NCI-H1105 treated with DMSO at 0.1 percent for 48 hours (cell line): ENCODE data around the gene HLA-DMA.
"Not testable (repeated sequence)": the region's sequence is repeated elsewhere in the genome, so short reads cannot be mapped to it uniquely, and the experiment has no call there.

Experiments
- DNase-seq: peaks from one replicate; lab custom pipeline; 2025; lab: John Stamatoyannopoulos, UW

HLA-DMA gene

GRCh38 chr6:32954986-32955802 is 2.3 kb upstream of the HLA-DMA start:
- peak; percentile 7 for DNase-seq

DNA sequence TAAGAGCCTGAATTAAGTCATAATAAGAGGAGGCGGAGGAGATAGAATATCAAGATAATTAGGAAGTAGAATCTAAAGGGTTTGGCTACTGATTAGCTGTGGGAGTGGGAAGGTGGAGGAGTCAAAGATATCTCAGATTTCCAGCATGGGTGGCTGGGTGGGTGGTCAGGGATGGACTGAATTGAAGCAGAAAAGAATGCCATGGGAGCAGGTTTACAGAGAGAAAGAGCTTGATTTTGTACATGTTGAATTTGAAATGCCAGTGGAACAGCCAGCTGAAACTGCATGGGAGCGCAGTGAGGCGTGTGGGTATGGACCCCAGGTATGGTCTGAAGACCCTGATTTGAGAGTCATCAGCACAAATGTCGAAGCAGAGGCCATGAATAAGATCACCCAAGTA is 1.4 kb upstream of the HLA-DMA start:
- DNase-seq = no peak

- no peak for DNase-seq
These were observed 878 bp upstream of the HLA-DMA start for GRCh38 chr6:32953775-32954174.

- DNase-seq = no peak
These were observed 2.4 kb downstream of the HLA-DMA start for GRCh38 chr6:32950449-32950848.

DNA sequence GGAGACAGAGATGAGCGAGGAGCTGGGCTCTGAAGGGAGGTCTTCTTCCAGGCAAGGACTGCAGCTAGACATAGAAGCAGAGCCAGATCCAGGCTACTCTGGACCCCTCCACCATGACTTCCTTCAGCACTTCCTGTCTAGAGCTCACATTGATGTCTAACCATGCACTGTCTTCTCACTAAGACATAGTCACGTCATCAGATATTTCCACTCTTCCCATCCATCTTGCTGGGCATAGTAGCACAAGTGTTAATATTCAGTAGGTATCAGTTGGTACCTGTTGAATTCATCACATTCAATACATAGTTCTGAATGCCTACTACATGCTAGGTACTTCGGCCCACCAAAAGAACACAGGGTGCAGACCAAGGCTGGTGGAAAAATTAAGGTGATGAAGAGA is 2.9 kb downstream of the HLA-DMA start:
- no peak for DNase-seq

DNA sequence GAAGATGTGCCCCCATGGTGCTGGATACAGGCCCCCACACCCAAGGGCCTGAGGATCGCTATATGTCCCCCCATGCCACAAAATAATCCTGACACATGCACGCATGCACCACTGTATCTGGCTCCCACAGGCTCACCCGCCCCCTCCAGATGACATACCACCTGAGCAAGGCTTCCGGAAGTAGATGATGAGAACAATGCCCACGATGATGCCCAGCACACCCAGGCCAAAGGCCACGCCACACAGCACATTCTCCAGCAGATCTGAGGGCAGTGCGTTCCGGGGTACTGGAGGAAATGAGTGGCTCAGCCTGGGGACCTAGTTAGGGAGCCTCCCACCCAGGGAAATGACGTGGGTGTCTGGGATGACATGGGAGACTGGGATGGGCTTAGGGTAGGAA is 3.8 kb downstream of the HLA-DMA start:
- no peak for DNase-seq

DNA sequence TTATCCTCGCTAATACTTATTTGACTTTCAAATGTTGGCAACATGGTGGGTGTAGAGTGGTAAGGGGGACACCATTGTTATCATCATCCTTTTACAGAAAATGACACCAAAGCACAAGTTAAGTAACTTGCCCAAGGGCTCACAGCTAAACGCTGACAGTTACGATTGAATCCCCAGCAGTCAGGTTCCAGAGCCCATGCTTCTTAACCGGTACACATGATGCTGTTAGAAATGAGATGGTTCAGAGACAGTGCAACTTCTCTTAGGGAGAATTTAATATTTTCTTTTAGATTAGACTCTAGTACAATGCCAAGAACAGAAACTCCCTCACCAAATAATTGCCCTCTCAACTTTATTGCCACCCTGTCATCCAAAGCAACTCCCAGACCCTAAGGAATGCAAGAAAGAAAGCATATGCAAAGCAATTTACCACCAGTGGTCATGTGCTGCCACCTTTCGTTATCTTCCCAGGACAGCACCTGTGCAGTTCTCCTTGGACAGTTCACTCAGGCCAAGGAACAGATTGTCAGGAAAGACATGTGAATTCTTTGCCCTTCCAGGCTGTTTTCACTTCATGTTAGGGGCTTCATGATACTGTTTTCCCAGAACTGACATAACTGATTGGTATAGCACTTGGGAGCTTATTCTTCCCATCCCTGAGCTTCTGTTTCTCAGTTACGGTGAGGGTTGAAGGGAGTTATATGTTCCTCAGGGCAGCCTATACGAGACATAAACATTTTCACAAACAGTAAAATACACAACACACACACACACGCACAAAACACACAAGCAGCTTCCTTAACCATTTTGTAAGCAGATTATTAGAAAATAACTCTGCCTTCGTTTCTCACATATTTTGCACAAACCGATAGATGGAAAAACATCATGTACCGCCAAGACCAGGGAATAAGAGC is 5.1 kb downstream of the HLA-DMA start:
- peak; percentile 38 for DNase-seq

DNA sequence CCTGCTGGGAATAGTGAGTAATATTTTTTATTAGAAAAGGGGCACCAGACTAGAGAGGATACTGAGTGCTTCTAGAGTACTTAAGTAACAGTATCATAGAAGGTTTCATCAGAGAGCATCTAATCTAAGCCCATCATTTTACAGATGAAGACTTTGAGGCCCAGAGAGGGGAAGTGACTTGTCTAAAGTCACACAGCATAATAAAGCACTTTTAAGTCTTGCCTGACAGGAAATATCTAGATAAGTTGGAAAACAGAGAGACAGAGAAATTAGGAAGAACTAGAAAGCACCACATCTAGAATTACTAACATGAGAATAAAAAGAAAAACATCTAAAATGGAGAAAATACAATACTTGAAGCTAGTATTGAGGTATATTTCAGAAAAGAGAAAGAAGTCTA is 6.0 kb downstream of the HLA-DMA start:
- no peak for DNase-seq

DNA sequence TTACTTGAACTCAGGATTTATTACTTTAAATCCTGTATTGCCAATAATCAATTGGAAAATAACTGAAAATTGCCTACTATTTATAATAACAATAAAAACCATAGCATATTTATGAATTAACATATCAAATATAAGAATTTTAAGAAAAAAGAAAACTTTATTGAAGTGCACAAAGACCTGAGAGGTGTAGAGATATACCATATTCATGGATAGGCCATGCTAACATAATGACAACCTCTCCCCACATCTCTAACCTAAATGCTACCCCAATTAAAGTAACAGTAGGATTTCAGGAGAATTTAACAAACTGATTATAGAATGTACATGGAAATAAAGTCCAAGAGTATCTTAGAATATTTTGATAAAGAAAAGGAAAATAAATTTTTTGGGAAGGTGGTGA is 6.9 kb downstream of the HLA-DMA start:
- DNase-seq = no peak

GRCh38 chr6:32945108-32945760 is 7.7 kb downstream of the HLA-DMA start:
- no peak for DNase-seq

DNA sequence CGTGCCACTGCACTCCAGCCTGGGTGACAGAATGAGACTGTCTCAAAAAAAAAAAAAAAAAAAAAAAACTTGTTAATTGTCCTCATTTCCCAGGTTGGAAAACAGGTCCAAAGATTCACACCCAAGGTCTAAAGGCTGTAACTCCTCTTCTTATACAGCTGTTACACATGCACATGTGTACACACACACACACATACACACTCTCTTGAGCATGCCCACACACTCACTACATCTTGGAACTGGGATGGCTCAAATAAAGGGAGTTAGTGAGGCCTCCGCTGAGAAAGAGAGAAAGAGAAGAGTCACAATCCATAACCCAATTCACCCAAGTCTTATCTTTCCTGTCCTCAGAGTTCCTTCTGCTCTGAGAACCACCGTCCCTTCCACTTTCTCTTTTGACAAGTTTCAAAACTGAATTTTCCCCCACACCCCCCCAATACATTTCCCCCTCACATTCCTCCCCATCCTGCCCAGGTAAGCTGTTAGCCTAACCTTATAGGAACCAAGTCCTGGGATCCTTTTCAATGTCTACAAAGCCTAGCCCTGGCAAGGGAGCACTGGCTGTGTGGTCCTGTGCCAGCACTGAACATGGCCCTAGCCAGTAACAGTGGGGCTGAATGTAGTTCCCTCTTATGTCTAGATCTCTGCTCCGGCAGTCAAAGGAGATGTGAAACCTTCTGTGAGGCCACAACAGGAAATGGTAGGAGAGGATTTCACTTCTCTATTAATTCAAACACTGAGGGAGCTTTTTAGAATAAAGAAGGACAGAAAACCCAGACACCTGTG is 8.8 kb downstream of the HLA-DMA start:
- no peak for DNase-seq

DNA sequence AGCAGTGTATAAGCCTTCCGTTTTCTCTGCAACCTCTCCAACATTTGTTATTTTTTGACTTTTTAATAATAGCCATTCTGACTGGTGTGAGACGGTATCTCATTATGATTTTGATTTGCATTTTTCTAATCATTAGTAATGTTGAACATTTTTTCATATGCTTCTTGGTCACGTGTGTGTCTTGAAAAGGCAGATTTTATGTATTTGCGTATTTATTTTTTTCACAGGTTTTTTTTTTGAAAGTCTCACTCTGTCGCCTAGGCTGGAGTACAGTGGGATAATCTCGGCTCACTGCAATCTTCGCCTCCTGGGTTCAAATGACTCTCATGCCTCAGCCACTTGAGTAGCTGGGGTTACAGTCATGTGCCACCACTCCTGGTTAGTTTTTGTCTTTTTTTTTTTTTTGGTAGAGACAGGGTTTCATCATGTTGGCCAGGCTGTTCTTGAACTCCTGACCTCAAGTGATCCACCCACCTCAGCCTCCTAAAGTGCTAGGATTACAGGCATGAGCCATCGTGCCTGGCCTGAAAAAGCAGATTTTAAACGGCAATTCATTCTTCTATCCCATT is 10.3 kb downstream of the HLA-DMA start:
- not testable (repeated sequence) for DNase-seq

DNA sequence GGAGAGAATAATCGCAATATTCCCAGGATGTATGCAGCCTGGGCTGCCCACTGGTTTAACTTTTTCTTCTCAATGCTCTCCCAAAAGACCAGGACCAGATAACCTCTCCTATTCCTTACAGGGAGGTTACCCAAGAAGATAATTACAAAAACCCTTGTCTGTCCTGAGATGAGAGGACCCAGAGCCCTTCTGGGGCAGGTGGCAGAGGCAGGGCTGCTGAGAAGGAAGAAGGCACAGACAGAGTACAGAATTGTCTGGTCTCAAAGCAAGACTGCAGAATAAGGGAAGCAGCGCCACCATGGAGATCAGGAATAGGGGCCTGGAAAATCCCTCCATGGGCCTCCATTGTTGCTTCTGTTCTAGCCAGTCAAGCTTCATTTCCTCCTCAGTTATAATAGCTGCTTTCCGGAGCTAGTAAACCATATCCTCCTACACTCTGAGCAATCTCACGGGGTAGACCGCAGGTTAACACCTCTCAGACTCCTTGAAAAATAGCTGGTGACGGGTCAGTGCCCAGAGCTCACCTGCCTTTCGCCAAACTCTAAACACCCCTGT is 11.6 kb downstream of the HLA-DMA start:
- DNase-seq = no peak

GRCh38 chr6:32940656-32941213 is 12.2 kb downstream of the HLA-DMA start, which contains the start of gene HLA-DMB:
Gene HLA-DMB, minus strand, starts transcription at chr6:32941028. Its CDS starts 221 bp downstream, at chr6:32940807.
- DNase-seq = peak; percentile 9

DNA sequence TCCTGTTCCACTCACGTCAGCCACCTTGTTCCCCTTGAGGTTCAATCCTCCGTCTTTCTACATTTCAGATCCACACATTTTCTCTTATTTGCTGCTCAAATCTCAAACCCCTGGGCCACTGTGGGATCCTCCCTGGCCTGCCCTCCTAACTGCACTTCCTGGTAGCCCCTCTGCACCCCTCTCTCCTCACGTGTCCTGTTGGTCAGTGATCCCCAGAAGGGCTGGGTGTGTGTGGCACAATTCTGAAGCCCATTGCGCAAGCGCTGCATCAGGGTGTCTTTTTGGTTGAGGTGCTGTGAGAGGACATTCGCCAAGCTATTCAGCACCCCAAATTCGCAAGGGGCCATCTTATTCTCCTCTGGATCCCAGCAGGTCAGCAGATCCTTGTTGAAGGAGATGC is 14.4 kb downstream of the HLA-DMA start:
- DNase-seq = no peak

DNA sequence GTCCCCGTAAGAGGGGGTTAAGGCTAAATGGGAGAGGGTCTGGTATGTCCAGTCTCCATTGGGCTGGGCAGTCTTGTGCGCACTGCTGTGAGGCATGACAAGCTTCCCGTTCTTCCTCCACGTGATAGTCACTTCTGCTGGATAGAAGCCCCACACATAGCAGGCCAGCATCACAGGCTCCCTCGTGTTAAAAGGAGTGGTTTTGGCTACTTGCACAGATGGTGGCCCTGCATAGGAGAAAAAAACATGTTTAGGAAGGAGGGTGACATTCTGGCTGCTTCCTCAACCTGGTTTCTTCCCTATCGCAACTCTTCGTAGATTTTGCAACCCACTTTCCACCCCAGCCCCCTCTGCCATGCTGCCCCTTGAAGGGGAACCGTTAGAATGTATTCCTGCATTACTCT is 15.7 kb downstream of the HLA-DMA start:
- no peak for DNase-seq

DNA sequence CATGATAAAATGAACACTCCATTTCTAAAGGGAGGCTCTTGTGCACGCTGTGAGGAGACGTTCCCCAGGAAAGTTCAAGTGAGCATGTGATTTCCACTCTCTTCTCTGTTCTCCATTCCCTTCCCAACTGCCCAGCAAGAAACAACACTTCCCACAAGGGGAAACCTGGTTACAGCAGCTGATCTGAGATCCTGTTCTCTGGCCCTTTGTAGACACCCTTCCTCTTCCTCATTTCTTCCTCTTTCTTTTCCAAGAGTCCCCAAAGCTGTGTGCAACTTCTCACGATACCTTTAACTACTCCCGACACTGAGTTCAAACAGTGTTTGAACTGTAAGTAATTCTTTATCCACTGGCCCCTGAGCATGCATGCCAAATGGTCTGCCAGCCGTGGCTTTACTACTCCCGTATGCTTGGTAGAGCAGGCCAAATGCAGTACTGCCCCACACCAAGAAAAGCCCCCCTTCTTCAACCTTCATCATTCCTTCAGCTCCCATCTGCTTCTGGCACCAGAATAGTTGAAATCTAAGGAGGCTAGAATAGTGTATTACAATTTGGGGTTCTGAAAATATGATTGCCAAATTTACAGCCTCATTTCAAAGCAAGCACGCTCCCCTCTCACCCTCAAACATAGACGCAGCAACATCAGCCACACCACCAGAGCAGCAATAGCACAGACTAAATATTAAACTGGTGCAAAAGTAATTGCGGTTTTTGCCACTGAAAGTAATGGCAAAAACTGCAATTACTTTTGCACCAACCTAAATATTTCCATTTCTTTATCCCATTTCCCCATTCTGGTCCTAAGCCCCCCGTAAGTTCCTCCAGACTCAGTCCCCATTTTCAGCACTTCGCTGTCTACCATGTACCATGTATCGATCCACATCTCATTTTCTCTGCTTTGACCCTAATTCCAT is 16.4 kb downstream of the HLA-DMA start:
- DNase-seq = no peak

DNA sequence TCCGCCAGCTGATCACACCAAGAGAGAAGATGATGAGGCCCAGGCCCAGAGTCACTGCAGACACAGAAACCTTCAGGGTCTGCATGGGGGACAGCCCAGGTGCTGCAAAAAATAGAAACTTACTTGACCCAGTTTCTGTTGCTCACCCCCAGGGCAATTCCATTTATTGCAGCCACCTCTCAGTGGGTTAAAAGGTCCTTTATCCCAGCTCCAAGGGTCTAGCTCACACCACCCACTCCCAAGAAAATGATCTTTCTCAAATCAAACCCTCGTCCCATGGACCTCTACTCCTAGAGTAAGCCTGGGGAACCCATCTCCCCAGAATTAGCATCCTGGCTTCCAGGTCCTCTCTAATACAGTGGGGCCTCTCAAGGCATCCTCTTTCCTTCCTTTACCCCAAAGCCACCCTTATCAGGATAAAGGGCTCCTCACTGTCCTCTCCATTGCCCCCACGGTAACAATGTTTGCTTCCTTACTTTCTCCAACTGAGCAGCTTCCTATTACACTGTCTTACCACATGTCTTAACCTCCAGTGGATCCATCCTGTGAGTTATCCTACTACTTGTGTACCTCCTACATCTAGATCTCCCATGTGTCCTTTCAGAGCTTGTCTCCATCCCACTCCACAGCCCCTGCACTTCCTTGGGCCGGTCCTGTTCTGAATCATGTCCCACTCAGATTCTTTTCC is 17.2 kb downstream of the HLA-DMA start:
- no peak for DNase-seq

- DNase-seq = peak; percentile 55
These were observed 19.2 kb downstream of the HLA-DMA start for GRCh38 chr6:32933661-32934085.
